COLO668 (cell line): ENCODE measurements around the gene ADAMTS13.
A peak's percentile ranks its signal among the peaks of the same experiment; 100 is the strongest.

ENCODE experiments used
- DNase-seq: peaks from one replicate; lab custom pipeline; 2025; ENCODE audit not compliant: unreplicated experiment; lab: John Stamatoyannopoulos, UW

The ADAMTS13 gene

DNA sequence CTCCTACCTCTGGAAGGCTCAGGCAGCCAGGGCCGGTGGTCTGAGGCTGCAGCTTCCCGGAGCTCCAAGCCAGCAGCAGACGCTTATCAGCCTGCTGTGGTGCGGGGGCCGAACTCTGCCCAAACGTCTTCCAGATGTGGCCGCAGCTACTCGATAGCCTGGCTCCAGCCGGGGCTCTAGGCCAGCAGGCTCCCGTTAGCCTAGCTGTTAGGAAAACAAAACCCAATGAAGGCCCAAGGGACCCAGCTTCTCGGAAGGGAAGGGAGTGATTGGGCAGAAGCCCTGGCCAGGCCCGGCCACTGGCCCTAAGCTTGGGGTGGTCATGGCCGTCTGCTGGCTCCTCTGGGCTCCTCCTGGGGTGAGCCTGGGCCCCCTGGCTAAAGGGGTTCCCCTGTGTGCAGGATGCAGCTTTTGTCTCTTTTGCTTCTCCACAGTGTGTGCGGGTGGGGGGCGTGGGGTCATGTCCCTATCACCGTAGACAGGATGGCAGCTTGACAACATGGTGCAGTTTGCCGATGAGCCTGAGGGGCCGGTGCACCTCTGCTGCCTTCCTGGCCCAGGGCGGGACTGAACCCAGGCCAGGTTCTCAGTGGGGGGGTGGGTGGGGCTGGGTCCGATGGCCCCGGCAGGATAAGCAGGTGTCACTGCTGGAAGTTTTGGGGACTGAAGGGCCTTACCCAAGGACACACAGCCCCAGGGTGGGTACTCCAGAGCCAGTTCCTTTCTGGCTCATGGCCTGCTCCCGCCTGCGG lies 83.9 kb downstream of the ADAMTS13 start:
- DNase-seq = no peak

GRCh38 chr9:133506653-133507038 lies 84.5 kb downstream of the ADAMTS13 start:
- peak; percentile 79 for DNase-seq

GRCh38 chr9:133507246-133507965 lies 85.2 kb downstream of the ADAMTS13 start:
- no peak for DNase-seq

DNA sequence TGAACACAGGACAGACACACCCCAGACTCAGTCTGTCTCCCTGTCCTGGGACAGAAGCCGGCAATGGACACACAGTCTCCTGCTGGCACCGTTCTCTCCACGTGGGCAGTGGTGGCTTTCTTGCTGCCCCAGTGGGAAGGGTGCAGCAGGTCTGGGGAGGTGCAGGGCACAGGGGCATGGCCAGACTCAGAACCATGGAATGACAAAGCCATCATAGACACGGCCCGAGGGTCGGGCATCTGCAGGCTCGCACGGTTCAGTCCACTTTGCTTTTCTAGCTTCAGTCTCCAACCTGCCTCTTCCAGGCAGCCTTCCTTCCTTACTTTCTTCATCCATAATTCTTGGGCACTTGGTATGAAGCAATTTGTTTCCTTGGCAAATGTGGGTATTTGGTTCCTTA lies 85.9 kb downstream of the ADAMTS13 start:
- DNase-seq = no peak
